Measurements from ENCODE around the gene PEX6.

PEX6 gene

GRCh38 chr6:42978487-42978838, 518 bp downstream of the PEX6 start:
- ChIA-PET POLR2A (ENCODE audit: low non-redundant PET) (interaction anchor here (0.5 to 2.0 kb wide), 5 partner anchors 8 to 808 kb away, joined by 4 to 9 read pairs (median 6); partner anchors contain the start of genes CNPY3, CUL7 and KLHDC3), CTCF (interaction anchor here (0.6 to 1.9 kb wide), 3 partner anchors 9 to 211 kb away, joined by 3 to 6 read pairs (median 3); no protein-coding TSS in a partner anchor)
- peak overlapping the region; percentile 94 for H3K27ac ChIP-seq
- peak; percentile 38 for DNase-seq (ENCODE audit: low spot score)
- no peak for TF ChIP-seq CTCF (conservative IDR thresholded peaks at IDR 0.05; ENCODE audit: low read depth)

- ChIA-PET POLR2A (ENCODE audit: low non-redundant PET) (interaction anchor here (0.6 to 1.4 kb wide), 3 partner anchors 9 to 79 kb away, joined by 3 to 7 read pairs (median 3); partner anchors contain the start of genes CNPY3 and CUL7), CTCF (no interaction called here)
- TF ChIP-seq CTCF (conservative IDR thresholded peaks at IDR 0.05; ENCODE audit: low read depth) = no peak
- H3K27ac ChIP-seq = peak overlapping the region; percentile 34; the same call in 1 of the 2 replicates
- DNase-seq (ENCODE audit: low spot score) = no peak
Observed at GRCh38 chr6:42974919-42975505, 4.0 kb downstream of the PEX6 start.

GRCh38 chr6:42973926-42974325, 5.1 kb downstream of the PEX6 start:
- DNase-seq (ENCODE audit: low spot score) = no peak
- TF ChIP-seq CTCF (conservative IDR thresholded peaks at IDR 0.05; ENCODE audit: low read depth) = no peak
- CTCF ChIA-PET = no interaction called here
- POLR2A ChIA-PET (ENCODE audit: low non-redundant PET) = interaction anchor here (1.4 kb wide), 1 partner anchor 10 kb away, joined by 3 read pairs; no protein-coding TSS in a partner anchor
- no peak overlapping the region for H3K27ac ChIP-seq

GRCh38 chr6:42971746-42972327, 7.1 kb downstream of the PEX6 start:
- DNase-seq (ENCODE audit: low spot score) = no peak
- ChIA-PET POLR2A (ENCODE audit: low non-redundant PET) (interaction anchor here (0.5 kb wide), 1 partner anchor 1251 kb away, joined by 3 read pairs; no protein-coding TSS in a partner anchor), CTCF (interaction anchor here (0.6 kb wide), 1 partner anchor 1390 kb away, joined by 4 read pairs; no protein-coding TSS in a partner anchor)
- TF ChIP-seq CTCF (conservative IDR thresholded peaks at IDR 0.05; ENCODE audit: low read depth) = no peak
- peak overlapping the region; percentile 60 for H3K27ac ChIP-seq

- ChIA-PET POLR2A (ENCODE audit: low non-redundant PET) (interaction anchor here (0.5 kb wide), 1 partner anchor 8 kb away, joined by 6 read pairs; the partner anchor contains the start of gene PEX6), CTCF (interaction anchor here (0.6 to 0.9 kb wide), 2 partner anchors 8 to 1389 kb away, joined by 3 to 4 read pairs; no protein-coding TSS in a partner anchor)
- peak overlapping the region; percentile 60 for H3K27ac ChIP-seq
- DNase-seq (ENCODE audit: low spot score) = peak; percentile 39
- no peak for TF ChIP-seq CTCF (conservative IDR thresholded peaks at IDR 0.05; ENCODE audit: low read depth)
Observed at GRCh38 chr6:42970871-42971612, 7.9 kb downstream of the PEX6 start.

GRCh38 chr6:42969934-42970333, 9.0 kb downstream of the PEX6 start:
- CTCF ChIA-PET = no interaction called here
- POLR2A ChIA-PET (ENCODE audit: low non-redundant PET) = no interaction called here
- no peak for TF ChIP-seq CTCF (conservative IDR thresholded peaks at IDR 0.05; ENCODE audit: low read depth)
- no peak overlapping the region for H3K27ac ChIP-seq
- no peak for DNase-seq (ENCODE audit: low spot score)

Data from RWPE1 (cell line).